NCI-H128 (cell line): Measurements from ENCODE around the gene NPNT.
"Not testable (repeated sequence)": the region's sequence is repeated elsewhere in the genome, so short reads cannot be mapped to it uniquely, and the experiment has no call there.

ENCODE experiments used
- DNase-seq: peaks from one replicate; lab custom pipeline; 2025; ENCODE audit not compliant: unreplicated experiment; lab: John Stamatoyannopoulos, UW

Gene NPNT, protein sequence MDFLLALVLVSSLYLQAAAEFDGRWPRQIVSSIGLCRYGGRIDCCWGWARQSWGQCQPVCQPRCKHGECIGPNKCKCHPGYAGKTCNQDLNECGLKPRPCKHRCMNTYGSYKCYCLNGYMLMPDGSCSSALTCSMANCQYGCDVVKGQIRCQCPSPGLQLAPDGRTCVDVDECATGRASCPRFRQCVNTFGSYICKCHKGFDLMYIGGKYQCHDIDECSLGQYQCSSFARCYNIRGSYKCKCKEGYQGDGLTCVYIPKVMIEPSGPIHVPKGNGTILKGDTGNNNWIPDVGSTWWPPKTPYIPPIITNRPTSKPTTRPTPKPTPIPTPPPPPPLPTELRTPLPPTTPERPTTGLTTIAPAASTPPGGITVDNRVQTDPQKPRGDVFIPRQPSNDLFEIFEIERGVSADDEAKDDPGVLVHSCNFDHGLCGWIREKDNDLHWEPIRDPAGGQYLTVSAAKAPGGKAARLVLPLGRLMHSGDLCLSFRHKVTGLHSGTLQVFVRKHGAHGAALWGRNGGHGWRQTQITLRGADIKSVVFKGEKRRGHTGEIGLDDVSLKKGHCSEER

DNA sequence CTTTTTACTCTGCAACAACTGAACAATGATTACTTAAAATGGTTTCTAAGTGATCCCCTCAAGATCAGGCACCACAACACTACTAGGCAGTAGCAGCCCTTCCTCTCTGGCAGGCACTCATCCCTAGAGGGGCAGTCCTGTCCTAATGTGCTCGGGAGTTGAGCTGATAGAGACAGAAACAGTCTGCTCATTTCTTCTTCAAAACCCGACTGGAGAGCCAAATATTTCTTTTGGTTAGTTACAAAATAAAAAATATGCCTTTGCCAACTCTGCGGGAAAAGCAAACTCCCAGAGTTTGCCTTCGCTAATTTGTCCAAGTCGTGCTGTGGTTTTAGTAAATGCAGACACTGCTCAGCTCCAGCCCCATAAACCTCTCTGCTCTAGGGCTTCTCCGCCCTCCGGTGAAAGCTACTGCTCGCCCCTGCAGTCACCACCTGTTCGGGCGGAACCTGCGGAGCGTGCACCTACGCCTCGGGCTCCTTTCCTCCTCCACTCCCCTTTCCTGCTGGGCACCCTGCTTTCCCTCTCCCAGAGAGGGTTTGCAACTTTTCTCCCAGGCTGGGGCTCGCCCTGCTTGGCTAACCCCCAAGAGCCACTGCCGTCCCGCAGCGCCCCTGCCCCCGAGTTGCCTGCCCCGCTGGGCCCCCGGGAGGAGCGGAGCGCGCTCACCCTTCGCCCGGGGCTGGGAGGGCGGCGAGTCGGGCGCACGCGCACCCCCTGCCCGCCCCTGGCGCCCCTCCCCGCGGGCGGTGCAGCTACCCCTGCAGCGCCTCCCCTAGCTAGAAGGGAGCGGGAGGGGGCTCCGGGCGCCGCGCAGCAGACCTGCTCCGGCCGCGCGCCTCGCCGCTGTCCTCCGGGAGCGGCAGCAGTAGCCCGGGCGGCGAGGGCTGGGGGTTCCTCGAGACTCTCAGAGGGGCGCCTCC is at the start of gene NPNT:
TSS of gene NPNT (plus strand) at position 812 of the 923 bp plus-strand sequence. CDS start 182 bp downstream, outside the sequence.
- peak; percentile 24 for DNase-seq

DNA sequence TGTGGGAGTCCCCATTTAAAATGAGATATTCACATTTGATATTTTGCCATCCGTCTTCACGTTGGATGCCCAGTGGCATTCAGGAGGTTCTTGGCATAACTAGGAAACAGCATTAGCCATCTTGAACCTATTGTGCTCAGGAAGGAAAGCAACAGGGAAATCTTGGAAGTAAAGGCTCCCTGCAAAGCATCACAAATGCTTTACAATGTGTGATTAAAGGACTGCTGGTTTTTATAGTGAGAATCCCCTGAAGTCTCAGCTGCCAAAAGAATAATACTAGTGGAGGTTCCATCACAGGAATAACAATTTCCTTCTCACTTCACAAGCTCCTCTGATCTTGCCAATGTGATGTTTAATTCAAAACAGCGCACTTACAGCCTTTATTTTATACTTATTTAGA is 49.7 kb upstream of the NPNT start:
- no peak for DNase-seq

DNA sequence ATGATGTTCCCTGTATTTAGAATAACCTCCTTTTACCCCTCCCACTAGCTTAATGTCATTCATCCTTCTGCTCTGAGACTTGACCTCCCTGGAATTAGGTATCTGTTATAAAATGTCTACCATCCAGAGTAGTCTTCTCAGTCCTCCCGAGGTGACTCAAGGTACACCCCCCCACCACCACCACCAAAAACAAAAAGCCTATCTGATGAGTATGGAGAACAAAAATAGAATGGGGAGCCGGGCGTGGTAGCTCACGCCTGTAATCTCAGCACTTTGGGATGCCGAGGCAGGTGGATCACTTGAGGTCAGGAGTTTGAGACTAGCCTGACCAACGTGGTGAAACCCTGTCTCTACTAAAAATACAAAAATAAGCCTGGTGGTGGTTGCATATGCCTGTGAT is 46.9 kb upstream of the NPNT start:
- DNase-seq: not testable (repeated sequence)

DNA sequence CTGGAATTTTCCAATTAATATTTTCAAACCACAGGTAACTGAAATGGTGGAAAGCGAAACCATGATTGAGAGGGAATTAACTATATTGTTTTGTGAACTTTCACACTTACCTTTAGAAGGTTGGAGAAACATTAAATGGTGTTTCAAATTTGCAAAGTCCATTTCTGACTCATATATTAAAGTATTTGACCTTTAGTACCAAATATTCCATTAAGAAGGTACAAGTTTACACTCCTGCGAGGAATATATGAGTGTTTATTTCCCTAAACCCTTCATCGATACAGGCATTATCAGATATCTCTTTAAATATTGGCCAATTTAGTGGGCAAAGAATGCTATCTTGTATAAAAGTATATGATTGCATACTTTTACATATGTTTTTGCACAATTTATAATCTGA is 44.1 kb upstream of the NPNT start:
- DNase-seq: no peak

DNA sequence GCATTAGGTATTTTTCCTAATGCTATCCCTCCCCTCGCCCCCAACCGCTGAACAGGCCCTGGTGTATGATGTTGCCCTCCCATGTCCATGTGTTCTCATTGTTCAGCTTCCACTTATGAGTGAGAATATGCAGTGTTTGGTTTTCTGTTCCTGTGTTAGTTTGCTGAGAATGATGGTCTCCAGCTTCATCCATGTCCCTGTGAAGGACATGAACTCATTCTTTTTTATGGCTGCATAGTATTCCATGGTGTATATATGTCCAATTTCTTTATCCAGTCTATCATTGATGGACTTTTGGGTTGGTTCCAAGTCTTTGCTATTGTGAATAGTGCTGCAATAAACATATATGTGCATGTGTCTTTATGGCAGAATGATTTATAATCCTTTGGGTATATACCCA is 43.0 kb upstream of the NPNT start:
- DNase-seq: not testable (repeated sequence)

DNA sequence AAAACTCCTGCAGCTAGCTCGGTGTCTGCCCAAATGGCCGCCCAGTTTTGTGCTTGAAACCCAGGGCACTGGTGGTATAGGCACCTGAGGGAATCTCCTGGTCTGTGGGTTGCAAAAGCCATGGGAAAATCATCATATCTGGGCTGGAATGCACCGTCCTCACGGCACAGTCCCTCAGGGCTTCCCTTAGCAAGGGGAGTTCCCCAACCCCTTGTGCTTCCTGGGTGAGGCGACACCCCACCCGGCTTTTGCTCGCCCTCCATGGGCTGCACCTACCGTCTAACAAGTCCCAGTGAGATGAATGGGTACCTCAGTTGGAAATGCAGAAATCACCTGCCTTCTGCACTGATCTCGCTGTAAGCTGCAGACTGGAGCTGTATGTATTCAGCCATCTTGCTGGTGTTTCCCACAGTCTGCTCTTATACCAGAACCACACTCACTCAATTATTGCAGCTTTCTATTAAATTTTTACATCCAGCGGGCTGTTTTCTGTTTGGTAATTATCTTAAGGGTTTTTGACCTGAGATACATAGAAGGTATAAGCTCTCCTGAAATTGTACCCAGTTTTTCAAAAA is 36.7 kb upstream of the NPNT start:
- no peak for DNase-seq

DNA sequence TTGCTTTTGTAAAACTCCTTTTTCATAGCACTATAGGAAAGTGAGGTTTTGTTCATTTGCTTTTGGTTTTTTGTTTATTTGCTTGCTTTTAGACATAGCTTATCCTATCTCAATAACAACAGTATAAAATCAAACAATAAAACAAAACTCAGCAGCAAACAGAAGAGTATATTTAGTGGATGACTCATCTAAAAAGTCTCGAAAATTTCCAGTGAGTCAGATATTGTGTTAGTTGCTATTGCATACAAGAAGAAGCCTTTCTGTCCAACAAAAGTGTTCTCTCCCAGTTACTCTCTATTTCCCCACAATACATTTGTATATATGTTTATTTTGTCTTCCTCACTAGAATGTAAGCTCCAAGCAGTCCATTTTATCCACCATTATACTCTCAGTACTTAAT is 36.0 kb upstream of the NPNT start:
- DNase-seq: no peak

DNA sequence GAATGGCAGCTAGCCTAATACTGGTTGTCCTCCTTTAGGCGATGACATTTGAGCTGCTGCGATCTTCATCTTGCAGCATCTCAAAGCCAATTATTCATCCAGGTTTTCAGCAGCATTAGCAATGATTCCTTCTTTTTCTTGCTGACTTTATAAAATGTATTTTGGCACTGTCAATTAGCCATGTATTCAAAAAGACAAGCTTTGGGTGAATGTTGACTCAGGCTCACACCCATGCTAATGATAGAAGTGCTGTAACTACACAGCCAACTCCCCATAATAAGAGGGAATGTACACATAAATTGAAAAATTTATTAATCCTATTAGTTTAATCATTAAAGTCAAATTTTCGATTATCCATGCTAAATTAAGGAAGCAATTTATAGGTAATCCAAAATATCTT is 24.3 kb upstream of the NPNT start:
- no peak for DNase-seq

DNA sequence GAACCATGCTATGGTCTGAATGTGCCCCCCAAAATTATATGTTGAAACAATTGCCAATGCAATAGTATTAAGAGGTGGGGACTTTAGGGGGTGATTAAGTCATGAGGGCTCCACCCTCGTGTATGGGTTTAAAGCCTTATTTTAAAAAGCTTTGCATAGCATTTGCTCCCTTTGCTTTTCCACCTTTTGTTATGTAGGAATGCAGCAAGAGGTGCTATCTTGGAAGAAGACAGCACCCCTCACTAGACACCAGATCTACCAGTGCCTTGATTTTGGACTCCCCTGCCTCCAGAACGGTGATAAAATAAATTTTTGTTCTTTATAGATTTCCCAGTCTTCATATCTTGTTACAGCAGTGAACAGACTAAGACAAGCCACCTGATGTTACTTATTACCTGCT is 23.3 kb upstream of the NPNT start:
- DNase-seq: no peak

DNA sequence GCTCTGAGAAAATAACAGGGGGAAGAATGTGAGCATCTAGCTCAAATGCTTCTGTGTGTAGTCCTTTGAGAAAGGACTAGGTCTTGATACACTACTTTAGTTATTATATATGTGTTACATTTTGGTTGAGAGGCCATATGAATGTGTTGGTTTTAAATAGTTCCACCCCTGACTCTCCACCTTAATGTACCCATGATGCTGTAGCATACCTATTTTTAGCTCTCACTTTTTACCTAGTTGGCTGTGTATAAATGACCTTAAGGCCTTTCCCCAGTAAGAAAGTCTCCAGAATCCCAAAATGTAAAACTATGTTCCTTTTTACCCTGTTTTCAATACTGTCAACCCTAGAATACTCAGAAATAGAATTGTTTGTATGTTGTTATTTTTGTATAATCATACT is 20.0 kb upstream of the NPNT start:
- no peak for DNase-seq

DNA sequence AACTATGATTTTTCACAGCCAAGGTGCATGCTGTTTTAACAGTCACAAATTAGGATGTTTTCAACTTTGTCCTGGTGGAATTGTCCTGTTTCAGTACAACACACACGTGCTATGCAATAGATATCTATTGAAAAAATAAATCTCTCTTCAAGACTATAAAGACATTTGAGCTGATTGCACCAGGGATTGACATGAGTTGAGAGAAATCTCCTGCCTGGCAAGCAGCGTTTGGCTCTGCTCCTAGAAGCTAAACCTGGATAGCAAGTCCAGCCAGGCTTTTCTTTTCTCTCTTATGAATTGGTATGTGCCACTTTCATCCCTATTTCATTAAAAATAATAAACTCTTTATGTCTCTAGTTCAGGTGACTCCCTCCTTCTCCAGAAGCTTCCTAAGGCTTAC is 16.6 kb upstream of the NPNT start:
- DNase-seq: no peak

DNA sequence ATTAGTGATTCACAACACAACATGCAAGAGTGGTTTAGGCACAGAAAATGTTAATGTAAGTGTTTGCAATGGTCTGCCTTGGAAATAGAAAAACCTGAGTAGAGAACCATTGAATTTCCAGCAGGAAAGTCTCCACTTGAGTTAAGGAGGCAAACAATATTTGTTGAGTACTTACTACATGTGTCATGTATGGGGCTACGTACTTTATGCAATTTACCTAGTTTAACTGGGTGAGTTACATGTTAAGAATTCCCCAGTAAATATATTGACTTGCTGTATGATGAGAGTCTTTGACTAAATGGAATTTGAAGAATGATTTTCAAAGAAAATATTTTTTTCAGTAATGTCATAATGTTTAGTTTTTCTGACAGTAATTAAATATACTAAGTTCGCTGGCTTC is 7.8 kb upstream of the NPNT start:
- DNase-seq: no peak

DNA sequence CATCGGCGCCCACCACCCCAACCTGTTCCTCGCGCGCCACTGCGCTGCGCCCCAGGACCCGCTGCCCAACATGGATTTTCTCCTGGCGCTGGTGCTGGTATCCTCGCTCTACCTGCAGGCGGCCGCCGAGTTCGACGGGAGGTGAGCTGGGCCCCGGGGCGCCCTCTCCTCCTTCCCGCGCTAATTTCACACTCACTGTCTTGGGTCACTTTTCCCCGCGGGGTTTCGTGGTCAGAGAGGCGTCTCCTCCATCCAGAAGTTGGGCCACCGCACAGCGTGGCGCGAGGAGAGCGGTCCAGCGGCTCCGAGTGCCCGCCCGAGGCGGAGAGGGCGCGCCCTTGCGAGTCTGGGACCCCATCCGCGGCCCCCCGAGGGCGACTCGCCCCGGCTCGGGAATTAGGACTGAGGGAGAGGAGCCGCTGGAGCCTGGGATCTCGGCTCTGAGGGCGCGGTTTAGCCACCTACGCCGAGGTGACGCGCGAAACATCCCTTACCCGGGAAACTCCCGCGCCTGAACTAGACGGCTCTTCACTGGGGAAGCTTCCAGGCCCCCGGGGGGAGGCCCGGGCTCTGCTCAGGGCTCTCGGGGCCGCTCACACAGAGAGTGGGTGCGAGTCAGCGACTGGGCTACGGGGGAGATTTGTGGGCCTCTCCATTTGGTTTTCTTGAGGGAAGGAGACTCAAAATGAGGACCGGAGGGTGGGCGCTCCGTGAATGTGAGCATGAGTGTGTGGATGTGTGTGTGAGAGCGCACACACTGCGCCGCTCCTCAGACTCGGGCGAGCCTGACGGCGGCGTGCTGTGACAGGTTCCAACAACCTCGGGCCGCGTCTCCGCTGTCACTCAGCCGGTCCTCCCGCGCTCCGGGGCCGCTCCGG is 551 bp downstream of the NPNT start:
- DNase-seq: no peak

DNA sequence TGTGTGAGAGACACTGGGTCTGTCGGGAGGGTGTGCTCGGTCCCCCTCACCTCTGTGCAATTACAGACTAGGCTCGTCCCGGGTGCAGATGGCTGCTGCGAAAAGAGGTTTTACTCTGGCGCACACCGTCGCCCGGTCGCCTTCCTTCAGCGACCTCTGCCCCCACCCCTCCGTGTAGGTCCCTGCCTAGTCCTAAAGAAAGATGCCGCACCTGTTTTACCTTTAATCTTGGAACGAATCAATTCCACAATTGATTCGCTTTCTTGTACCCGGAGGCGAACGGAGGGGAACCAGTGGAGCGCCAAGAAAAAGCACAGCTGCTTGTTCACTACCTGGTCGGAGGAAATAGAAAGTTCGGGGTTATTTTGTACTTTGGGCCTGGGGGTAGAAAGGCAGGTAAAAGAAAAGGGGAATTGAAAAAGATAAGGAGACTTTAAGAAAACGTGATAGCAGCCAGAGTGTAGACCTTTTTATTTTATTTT is 1.2 kb downstream of the NPNT start:
- DNase-seq: no peak

DNA sequence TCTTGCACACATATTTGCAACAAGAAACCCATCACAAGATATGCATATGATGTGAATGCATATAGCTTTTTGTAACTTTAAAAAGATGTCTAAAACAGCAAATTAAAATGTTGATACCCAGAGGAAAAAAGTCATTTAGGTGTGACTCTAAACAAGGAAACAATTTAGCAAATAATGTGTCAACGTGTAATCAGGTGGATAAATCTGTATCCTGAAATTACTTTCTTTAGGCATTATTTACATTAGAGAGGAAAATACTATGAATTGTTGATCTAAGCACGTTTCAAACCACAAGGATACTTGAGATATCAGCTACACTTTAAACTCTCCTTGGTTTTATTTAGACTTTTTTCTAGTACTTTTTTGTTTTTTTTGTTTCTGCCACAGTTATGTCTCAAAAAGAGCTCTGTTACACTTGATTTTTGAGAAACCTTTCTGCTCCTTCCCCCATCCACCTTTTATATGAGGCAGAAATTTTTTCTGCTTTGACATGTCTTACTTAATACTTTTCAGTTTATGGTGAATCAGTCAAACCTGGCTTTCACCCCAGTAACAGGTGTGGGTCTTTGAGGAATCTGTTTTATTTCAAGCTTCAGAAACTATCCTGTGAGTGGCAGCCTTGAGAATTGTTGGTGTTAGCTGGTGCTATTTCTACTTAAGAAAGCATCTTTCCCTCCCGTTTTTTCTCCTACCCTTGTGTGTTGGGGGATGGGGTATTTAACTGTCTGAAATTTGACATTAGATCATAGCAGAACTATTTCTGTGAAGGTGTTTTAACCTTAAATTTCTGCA is 1.9 kb downstream of the NPNT start:
- no peak for DNase-seq

DNA sequence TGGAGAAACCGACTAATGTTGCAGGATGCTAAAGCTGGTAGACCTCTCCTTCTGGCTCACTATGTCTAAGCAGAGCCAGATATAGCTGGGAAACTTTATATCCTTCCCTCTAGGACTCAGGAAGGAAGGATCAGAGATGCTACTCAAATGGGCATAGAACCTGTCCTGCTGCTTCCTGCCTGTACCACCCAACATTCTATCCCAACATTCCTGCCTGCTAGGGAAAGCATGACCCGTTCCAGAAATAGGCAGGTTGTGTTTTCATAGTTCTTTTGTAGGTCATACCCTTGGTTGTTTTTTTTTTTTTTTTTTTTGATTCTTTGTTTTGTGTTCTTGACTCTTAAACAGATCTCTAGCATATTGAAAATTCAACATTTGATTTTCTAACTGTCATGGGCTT is 5.3 kb downstream of the NPNT start:
- no peak for DNase-seq

DNA sequence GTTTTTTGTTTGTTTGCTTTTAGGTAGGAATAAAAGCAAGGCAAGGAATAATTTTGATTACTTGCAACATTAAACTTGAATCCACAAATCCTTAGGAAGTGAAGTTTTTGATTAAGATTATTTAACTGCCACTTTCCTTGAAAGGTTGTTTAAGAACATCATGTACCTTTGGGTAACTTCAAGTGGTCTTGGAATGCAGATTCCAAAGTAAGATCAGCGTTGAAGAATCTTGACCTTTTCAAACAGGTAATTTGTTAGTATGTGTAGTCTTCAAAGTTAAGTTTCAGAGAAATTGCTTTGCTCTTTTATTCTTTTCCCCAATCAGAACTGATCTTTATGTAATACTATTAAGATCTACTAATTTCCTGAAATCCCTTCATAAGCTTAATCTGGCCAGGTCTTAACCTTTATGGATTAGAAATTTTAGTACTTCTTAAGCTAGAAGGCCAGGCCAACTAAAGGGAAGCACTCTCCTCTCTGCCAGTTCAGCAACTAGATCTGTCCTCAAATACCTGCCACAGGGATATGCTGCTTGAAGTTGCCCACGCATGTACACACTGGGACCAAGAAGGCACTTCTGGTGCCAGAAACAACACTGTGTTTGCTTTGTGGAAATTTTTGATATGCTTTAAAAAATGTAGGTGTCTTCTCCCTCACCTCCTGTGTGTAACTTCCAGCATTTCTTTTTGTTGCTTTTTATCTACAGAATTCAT is 7.4 kb downstream of the NPNT start:
- no peak for DNase-seq

DNA sequence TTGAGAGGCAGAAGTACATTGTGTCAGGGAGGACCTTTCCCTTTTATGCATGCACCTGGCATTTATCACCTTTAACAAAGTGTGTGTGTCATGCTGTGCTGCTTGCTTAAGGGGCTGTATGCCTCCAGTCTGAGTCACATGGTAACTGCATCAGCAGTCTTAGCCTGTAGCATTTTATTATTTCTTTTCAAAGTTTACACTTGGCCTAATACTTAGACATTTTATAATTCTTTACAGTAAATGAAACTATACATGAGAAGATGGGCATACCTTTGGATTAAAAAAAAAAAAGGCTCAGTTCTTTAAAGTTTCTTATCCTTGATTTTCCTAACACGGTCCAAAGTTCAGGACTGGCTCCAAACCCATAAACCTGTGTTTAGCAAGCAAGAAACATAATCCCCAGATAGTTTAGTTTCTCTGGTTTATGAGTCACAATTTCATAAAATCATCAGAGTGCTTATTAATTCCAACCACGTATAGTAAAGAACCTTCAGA is 14.6 kb downstream of the NPNT start:
- no peak for DNase-seq

DNA sequence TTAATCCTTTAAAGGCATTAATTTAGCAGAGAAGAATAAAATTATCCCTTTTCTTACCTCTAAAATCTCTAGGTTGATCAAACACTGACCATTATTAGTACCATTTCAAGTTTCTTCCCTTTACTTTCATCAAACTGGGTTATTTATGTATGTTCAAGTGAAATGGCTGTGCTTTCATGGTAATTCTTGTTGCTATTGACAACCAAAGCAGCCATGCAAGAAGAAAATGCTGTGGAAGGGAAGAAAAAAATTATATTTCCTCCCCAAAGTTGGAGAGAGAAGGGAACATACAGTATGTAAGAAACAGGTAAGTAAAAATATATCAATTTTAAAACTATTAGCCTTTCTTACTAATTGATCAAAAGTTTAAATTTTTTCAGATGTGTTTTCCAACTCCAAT is 16.2 kb downstream of the NPNT start:
- DNase-seq: no peak
